Testis (tissue), 3 donors: ENCODE results near the gene MTG2. TPM values are rescaled to one million over a fixed set of nuclear protein-coding genes. Genes with fewer than 3 reads are reported as not detected.

Source experiments
- DNase-seq: peaks from one replicate; pipeline ENCODE4 v3.0.0-alpha.2; 2019
- H3K27ac ChIP-seq, 2 donors: fragments of 200-600 bp; sonication (generic); one replicate each; pipeline ENCODE4 v1.5.1; 2019
- H3K27me3 ChIP-seq: fragments of 200-600 bp; sonication (generic); one replicate; pipeline ENCODE4 v1.5.1; 2019
- H3K36me3 ChIP-seq: fragments of 200-600 bp; sonication (generic); one replicate; pipeline ENCODE4 v1.5.1; 2017; ENCODE audit warnings: low read depth; ENCODE audit errors: missing control alignments
- H3K4me1 ChIP-seq: fragments of 200-600 bp; sonication (generic); one replicate; pipeline ENCODE4 v1.5.1; 2019
- H3K4me3 ChIP-seq, 2 donors: fragments of 200-600 bp; sonication (generic); one replicate each; pipeline ENCODE4 v1.5.1; 2017 to 2019
- H3K9me3 ChIP-seq: fragments of 200-600 bp; sonication (generic); one replicate; pipeline ENCODE4 v1.5.1; 2017
- CTCF ChIP-seq, 3 experiments: fragments of 450-650 bp in 2 of 3; fragments of 200-600 bp in 1 of 3; sonication (generic) in 1 of 3; IDR thresholded peaks; one replicate each; pipeline ENCODE4 v1.5.1; 2016 to 2019; ENCODE audit warnings: antibody characterized with exemption in 3 of 3, mild to moderate bottlenecking in 2 of 3, moderate library complexity in 1 of 3
- POLR2A ChIP-seq: fragments of 450-650 bp; IDR thresholded peaks from one replicate; pipeline ENCODE4 v1.6.1; 2017; ENCODE audit warnings: antibody characterized with exemption, mild to moderate bottlenecking, moderate library complexity
- WGBS, 2 donors: methylation state at CpG; one replicate each; pipeline ENCODE4 v1.1.5; 2018; 5-methylcytosine and 5-hydroxymethylcytosine counted together
- intact Hi-C: fragments of 100-400 bp; cut with DNase I; formaldehyde crosslinking; loops from one replicate; pipeline ENCODE4 v1.15.1; 2023; ENCODE audit warnings: low total_unique reads
- polyA plus RNA-seq: library from polyadenylated mRNA; stranded (reverse); fragments of 350-450 nt; fragmentation: Illumina TruSeq; extraction: RNeasy Lipid Tissue Mini Kit (QIAGEN cat#74804); gene quantifications from one replicate; pipeline ENCODE4 v1.2.3, GENCODE V29; 2014; ENCODE audit warnings: low read depth, low replicate concordance; ENCODE audit not compliant: insufficient read depth
- total RNA-seq, 2 donors: library from RNA; depleted of rRNA; stranded (reverse); fragments of >200 nt; gene quantifications; one replicate each; pipeline ENCODE4 v1.2.3, GENCODE V29; 2016

Gene MTG2
- total and polyA plus RNA-seq, 3 donors from 2014 or later = 53.3 to 76.8 (median 61.9) TPM

GRCh38 chr20:62252342-62252966 is 69.6 kb downstream of the MTG2 start:
- TF ChIP-seq POLR2A (no peak), CTCF (IDR thresholded peaks at IDR 0.05) (no peak)
- H3K4me3 ChIP-seq = no peak overlapping the region
- H3K27ac ChIP-seq = no peak overlapping the region
- H3K9me3 ChIP-seq = no peaks in the 10 kb centered on the region
- H3K36me3 ChIP-seq = no peaks in the 10 kb centered on the region
- WGBS, 2 donors = 90 to 92% methylated on average over 26 of the region's 26 CpGs
- no peak for DNase-seq
- H3K4me1 ChIP-seq = no peaks in the 10 kb centered on the region
- intact Hi-C loops = no loop called here
- H3K27me3 ChIP-seq = no peaks in the 10 kb centered on the region

Other genes starting within 250 kb of the MTG2 start
- gene TAF4, start 117.1 kb upstream of the MTG2 start, total RNA-seq = 100 to 1,000 TPM; 107 to 111 TPM
- gene TAF4, start 117.1 kb upstream of the MTG2 start, polyA plus RNA-seq = 30.7 TPM
- gene LSM14B, start 60.6 kb upstream of the MTG2 start, total RNA-seq = 100 to 1,000 TPM; 116 to 137 TPM
- gene LSM14B, start 60.6 kb upstream of the MTG2 start, polyA plus RNA-seq = 91.0 TPM
- 100 to 1,000 TPM; 146 to 203 TPM for gene PSMA7, start 39.6 kb upstream of the MTG2 start, total RNA-seq
- gene PSMA7, start 39.6 kb upstream of the MTG2 start, polyA plus RNA-seq = 124 TPM
- gene SS18L1, start 39.3 kb upstream of the MTG2 start, total RNA-seq = 10 to 100 TPM; 54.6 to 69.5 TPM
- gene SS18L1, start 39.3 kb upstream of the MTG2 start, polyA plus RNA-seq = 16.2 TPM
- 1 to 10 TPM; 1.1 to 2.5 TPM for gene HRH3, start 37.2 kb downstream of the MTG2 start, total RNA-seq
- gene HRH3, start 37.2 kb downstream of the MTG2 start, polyA plus RNA-seq = 0.67 TPM
- 10 to 100 TPM; 49.8 to 57.2 TPM for gene OSBPL2, start 55.5 kb downstream of the MTG2 start, total RNA-seq
- 48.5 TPM for gene OSBPL2, start 55.5 kb downstream of the MTG2 start, polyA plus RNA-seq
- gene ADRM1, start 120.0 kb downstream of the MTG2 start, total RNA-seq = 100 to 1,000 TPM; 283 to 286 TPM
- gene ADRM1, start 120.0 kb downstream of the MTG2 start, polyA plus RNA-seq = 191 TPM
- gene LAMA5, start 184.3 kb downstream of the MTG2 start, total RNA-seq = 100 to 1,000 TPM; 121 to 144 TPM
- 33.2 TPM for gene LAMA5, start 184.3 kb downstream of the MTG2 start, polyA plus RNA-seq
- gene RPS21, start 204.1 kb downstream of the MTG2 start, total RNA-seq = 1,000 to 10,000 TPM in 1 of 2 donors, 100 to 1,000 TPM in 1; 548 to 1,387 TPM
- 1,052 TPM for gene RPS21, start 204.1 kb downstream of the MTG2 start, polyA plus RNA-seq
- 10 to 100 TPM; 51.0 to 58.6 TPM for gene CABLES2, start 224.3 kb downstream of the MTG2 start, total RNA-seq
- 83.0 TPM for gene CABLES2, start 224.3 kb downstream of the MTG2 start, polyA plus RNA-seq
- gene RBBP8NL, start 244.5 kb downstream of the MTG2 start, total RNA-seq = 1 to 10 TPM in 1 of 2 donors, under 1 TPM in 1; 0.81 to 1.3 TPM
- 2.8 TPM for gene RBBP8NL, start 244.5 kb downstream of the MTG2 start, polyA plus RNA-seq